ENCODE measurements around the gene HIF3A.
A peak's percentile ranks its signal among the peaks of the same experiment; 100 is the strongest.

Gene HIF3A

DNA sequence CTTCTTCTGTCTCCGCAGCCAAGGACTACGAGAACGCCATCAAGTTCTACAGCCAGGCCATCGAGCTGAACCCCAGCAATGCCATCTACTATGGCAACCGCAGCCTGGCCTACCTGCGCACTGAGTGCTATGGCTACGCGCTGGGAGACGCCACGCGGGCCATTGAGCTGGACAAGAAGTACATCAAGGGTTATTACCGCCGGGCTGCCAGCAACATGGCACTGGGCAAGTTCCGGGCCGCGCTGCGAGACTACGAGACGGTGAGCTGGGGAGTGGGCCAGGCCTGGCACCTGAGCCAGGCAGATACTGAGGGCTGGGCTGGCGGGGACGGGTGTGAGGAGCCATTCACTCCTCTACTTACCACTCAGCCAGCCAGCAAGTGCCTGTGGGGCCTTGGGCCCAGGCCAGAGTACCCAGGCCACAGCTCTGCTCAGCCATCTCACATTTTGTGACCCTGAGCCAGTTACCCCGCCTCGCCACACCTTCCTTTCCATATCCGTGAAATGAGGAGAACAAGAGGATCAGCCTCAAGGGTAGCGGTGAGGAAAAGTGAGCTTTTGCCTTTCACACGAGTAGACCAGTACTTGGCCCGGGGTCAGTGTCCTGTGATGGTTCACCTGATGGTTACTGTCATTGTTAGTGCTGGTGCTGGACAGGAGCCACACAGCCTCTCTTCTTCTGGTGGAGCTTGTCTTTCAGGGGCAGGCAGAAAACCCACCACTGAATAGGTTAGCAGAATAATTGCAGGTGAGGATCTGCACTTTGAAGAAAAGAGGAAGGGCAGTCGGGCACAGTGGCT, 57.1 kb downstream of the HIF3A start:
- peaks cover 23% of the 10 kb centered on the region for H3K79me2 ChIP-seq (ENCODE audit: insufficient read depth, low read length)
- TF ChIP-seq EZH2 (IDR thresholded peaks at IDR 0.05; ENCODE audit: borderline replicate concordance, low read length) = no peak
- TF ChIP-seq, protein P1, sequence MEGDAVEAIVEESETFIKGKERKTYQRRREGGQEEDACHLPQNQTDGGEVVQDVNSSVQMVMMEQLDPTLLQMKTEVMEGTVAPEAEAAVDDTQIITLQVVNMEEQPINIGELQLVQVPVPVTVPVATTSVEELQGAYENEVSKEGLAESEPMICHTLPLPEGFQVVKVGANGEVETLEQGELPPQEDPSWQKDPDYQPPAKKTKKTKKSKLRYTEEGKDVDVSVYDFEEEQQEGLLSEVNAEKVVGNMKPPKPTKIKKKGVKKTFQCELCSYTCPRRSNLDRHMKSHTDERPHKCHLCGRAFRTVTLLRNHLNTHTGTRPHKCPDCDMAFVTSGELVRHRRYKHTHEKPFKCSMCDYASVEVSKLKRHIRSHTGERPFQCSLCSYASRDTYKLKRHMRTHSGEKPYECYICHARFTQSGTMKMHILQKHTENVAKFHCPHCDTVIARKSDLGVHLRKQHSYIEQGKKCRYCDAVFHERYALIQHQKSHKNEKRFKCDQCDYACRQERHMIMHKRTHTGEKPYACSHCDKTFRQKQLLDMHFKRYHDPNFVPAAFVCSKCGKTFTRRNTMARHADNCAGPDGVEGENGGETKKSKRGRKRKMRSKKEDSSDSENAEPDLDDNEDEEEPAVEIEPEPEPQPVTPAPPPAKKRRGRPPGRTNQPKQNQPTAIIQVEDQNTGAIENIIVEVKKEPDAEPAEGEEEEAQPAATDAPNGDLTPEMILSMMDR (IDR thresholded peaks at IDR 0.05; ENCODE audit: low read length) = no peak
- H3K27ac ChIP-seq (ENCODE audit: low read depth, low read length, poor library complexity, severe bottlenecking) = no peak overlapping the region
- no peak overlapping the region for H3K4me3 ChIP-seq (ENCODE audit: low read depth, low read length, poor library complexity, severe bottlenecking)
- H3K9me3 ChIP-seq (ENCODE audit: low read length) = no peaks in the 10 kb centered on the region
- H3K36me3 ChIP-seq (ENCODE audit: insufficient read depth, low read length) = peaks cover 67% of the 10 kb centered on the region
- H4K20me1 ChIP-seq (ENCODE audit: insufficient read depth, low read length) = 0 out of 2 replicates have a peak, but pooled peaks cover 3% of the 10 kb centered on the region
- H3K27me3 ChIP-seq (ENCODE audit: insufficient read depth, low read length) = no peaks in the 10 kb centered on the region
- no peak overlapping the region for H3K9ac ChIP-seq (ENCODE audit: low read length)
- H3K4me2 ChIP-seq (ENCODE audit: low read length) = no peak overlapping the region
- H3K4me1 ChIP-seq (ENCODE audit: insufficient read depth, low read length, severe bottlenecking) = peaks cover 55% of the 10 kb centered on the region
- no peak overlapping the region for H2AFZ ChIP-seq (ENCODE audit: low read length)
- H3F3A ChIP-seq (ENCODE audit: insufficient read depth, low read length) = 0 out of 2 replicates have a peak, but pooled peaks cover 3% of the 10 kb centered on the region
- H3K9me2 ChIP-seq (ENCODE audit: low read depth, low read length) = no peaks in the 10 kb centered on the region

DNA sequence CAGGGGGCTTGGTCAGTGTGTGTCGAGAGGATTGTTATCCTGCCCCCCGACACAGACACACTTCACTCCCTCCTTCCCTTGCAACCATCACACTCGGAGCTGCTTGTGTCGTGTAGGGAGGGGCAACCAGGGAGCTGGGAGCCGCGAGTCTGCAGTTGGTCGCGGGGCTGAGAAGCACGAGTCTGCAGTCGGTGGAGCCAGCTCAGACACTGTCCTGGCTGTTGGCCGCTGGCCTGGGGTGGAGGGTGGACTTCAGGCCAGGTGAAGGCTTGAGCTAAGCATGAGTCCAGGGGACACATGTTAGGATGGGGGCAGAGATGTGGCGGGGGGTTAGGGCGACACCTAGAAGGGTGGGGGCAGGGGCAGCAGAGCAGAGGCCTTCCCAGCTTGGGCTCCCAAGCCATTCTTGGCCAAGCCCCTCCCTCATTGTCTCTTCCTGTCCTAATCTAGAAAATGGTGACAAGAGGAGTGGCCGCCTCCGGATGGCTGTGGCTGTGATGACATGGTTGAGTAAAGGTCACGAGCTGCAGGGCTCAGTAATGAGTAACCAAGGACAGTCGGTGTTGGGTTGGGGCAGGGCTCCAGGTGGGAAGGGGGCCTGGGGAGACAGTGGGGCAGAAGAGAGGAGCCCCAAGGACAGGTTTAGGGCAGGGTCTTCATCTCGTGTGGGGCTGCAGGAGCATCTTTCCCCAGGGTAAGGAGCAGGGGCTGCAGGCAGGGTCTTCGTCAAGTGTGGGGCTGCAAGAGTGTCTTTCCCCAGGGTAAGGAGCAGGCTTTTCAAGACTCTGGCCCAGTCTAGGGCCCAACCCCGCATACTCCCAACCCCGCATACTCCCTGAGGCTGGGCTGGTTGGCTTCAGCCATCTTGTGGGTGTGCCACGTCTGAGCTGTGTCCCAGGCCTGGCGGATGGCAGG, 58.6 kb downstream of the HIF3A start:
- Histone ChIP-seq H3K79me2 (ENCODE audit: insufficient read depth, low read length) (peaks cover 33% of the 10 kb centered on the region), H3K27ac (ENCODE audit: low read depth, low read length, poor library complexity, severe bottlenecking) (no peak overlapping the region), H4K20me1 (ENCODE audit: insufficient read depth, low read length) (0 out of 2 replicates have a peak, but pooled peaks cover 3% of the 10 kb centered on the region), H2AFZ (ENCODE audit: low read length) (no peak overlapping the region), H3K9ac (ENCODE audit: low read length) (no peak overlapping the region), H3K9me2 (ENCODE audit: low read depth, low read length) (no peaks in the 10 kb centered on the region), H3K27me3 (ENCODE audit: insufficient read depth, low read length) (no peaks in the 10 kb centered on the region), H3F3A (ENCODE audit: insufficient read depth, low read length) (0 out of 2 replicates have a peak, but pooled peaks cover 4% of the 10 kb centered on the region), H3K36me3 (ENCODE audit: insufficient read depth, low read length) (peaks cover 80% of the 10 kb centered on the region), H3K9me3 (ENCODE audit: low read length) (no peaks in the 10 kb centered on the region), H3K4me1 (ENCODE audit: insufficient read depth, low read length, severe bottlenecking) (peaks cover 41% of the 10 kb centered on the region), H3K4me3 (ENCODE audit: low read depth, low read length, poor library complexity, severe bottlenecking) (no peak overlapping the region), H3K4me2 (ENCODE audit: low read length) (no peak overlapping the region)
- TF ChIP-seq, protein P1 (IDR thresholded peaks at IDR 0.05; ENCODE audit: low read length) = no peak
- no peak for TF ChIP-seq EZH2 (IDR thresholded peaks at IDR 0.05; ENCODE audit: borderline replicate concordance, low read length)

DNA sequence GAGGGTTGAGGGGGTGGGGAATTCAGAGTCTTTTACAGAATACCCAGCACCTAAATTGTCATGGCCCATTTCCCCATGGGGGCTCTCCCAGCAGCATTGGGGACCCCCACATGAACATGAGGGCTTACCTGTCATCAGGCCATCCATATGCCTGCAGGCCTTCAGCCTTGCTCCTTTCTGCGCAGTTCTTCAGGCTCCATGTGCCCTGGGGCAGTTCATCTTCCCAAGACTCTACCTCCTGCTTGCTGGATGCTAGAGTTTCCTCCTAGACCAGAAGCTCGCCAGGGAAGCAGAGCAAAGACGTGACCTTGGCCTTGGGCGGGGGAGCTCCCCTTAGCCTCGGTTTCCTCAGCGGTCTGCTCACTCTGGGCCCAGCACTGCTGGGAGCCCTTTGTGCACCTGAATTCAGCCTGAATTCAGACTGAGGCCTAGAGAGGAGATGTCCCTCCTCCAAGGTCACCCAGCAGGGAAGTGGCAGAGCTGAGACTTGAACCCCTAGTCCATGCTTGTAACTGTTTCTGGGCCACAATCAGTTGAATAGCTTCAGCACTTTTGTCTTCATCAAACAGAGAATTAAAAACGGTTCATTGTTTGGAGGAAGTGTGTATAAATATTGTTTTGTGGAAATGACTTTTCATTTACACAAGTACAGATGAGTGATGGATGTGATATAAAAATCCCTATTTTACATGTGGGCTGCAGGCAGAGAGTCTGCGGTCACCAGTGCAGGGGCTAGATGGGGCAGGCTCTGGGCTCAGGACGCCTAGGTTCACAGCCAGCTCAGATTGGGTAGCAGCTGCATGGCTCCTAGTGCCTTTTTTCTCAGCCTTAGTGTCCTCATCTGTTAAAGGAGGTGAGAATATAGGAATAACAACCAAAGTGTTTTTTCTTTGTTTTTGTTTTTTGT, 59.6 kb downstream of the HIF3A start:
- no peaks in the 10 kb centered on the region for H3K27me3 ChIP-seq (ENCODE audit: insufficient read depth, low read length)
- H3K9me3 ChIP-seq (ENCODE audit: low read length) = no peaks in the 10 kb centered on the region
- no peak overlapping the region for H2AFZ ChIP-seq (ENCODE audit: low read length)
- 0 out of 2 replicates have a peak, but pooled peaks cover 3% of the 10 kb centered on the region for H4K20me1 ChIP-seq (ENCODE audit: insufficient read depth, low read length)
- no peak overlapping the region for H3K9ac ChIP-seq (ENCODE audit: low read length)
- peak overlapping the region; percentile 42 for H3K27ac ChIP-seq (ENCODE audit: low read depth, low read length, poor library complexity, severe bottlenecking)
- peaks cover 30% of the 10 kb centered on the region for H3K79me2 ChIP-seq (ENCODE audit: insufficient read depth, low read length)
- H3K36me3 ChIP-seq (ENCODE audit: insufficient read depth, low read length) = peaks cover 83% of the 10 kb centered on the region
- H3K9me2 ChIP-seq (ENCODE audit: low read depth, low read length) = no peaks in the 10 kb centered on the region
- 0 out of 2 replicates have a peak, but pooled peaks cover 4% of the 10 kb centered on the region for H3F3A ChIP-seq (ENCODE audit: insufficient read depth, low read length)
- H3K4me2 ChIP-seq (ENCODE audit: low read length) = no peak overlapping the region
- no peak for TF ChIP-seq EZH2 (IDR thresholded peaks at IDR 0.05; ENCODE audit: borderline replicate concordance, low read length)
- TF ChIP-seq, protein P1 (IDR thresholded peaks at IDR 0.05; ENCODE audit: low read length) = no peak
- peaks cover 32% of the 10 kb centered on the region for H3K4me1 ChIP-seq (ENCODE audit: insufficient read depth, low read length, severe bottlenecking)
- H3K4me3 ChIP-seq (ENCODE audit: low read depth, low read length, poor library complexity, severe bottlenecking) = no peak overlapping the region
